HEK293T (cell line): Measurements from ENCODE around the gene AHNAK.

ENCODE experiments used
- ARNT ChIP-seq: fragments of 450-650 bp; IDR thresholded peaks from 2 replicates; pipeline ENCODE4 v1.6.1; 2017; ENCODE audit warnings: mild to moderate bottlenecking
- FOXM1 ChIP-seq: fragments of 450-650 bp; IDR thresholded peaks from 2 replicates; pipeline ENCODE4 v1.6.1; 2017; ENCODE audit warnings: mild to moderate bottlenecking, borderline replicate concordance
- LEF1 ChIP-seq: fragments of 450-650 bp; IDR thresholded peaks from 2 replicates; pipeline ENCODE4 v1.6.1; 2017; ENCODE audit warnings: mild to moderate bottlenecking, borderline replicate concordance
- NFRKB ChIP-seq: fragments of 450-650 bp; IDR thresholded peaks from 2 replicates; pipeline ENCODE4 v1.6.1; 2016; ENCODE audit warnings: mild to moderate bottlenecking, moderate library complexity
- SP1 ChIP-seq: fragments of 450-650 bp; IDR thresholded peaks from 2 replicates; pipeline ENCODE4 v1.6.1; 2017
- SUZ12 ChIP-seq: fragments of 450-650 bp; IDR thresholded peaks from 2 replicates; pipeline ENCODE4 v1.6.1; 2016; ENCODE audit warnings: mild to moderate bottlenecking
- TARDBP ChIP-seq: fragments of 450-650 bp; IDR thresholded peaks from 2 replicates; pipeline ENCODE4 v1.6.1; 2016
- TF ChIP-seq, protein P1 (sequence below): fragments of 450-650 bp; IDR thresholded peaks from 2 replicates; pipeline ENCODE4 v1.6.1; 2016

- TF ChIP-seq SUZ12 (no peak), FOXM1 (no peak), TARDBP (no peak), SP1 (no peak), ARNT (no peak), NFRKB (no peak), LEF1 (no peak)
- TF ChIP-seq, protein P1, sequence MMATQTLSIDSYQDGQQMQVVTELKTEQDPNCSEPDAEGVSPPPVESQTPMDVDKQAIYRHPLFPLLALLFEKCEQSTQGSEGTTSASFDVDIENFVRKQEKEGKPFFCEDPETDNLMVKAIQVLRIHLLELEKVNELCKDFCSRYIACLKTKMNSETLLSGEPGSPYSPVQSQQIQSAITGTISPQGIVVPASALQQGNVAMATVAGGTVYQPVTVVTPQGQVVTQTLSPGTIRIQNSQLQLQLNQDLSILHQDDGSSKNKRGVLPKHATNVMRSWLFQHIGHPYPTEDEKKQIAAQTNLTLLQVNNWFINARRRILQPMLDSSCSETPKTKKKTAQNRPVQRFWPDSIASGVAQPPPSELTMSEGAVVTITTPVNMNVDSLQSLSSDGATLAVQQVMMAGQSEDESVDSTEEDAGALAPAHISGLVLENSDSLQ, result no peak
Measured at GRCh38 chr11:62595124-62595523, 48.5 kb upstream of the AHNAK start.
